Measurements from ENCODE around the gene C10orf67.
"Not testable (repeated sequence)": the region's sequence is repeated elsewhere in the genome, so short reads cannot be mapped to it uniquely, and the experiment has no call there.

- TF ChIP-seq, protein P1, sequence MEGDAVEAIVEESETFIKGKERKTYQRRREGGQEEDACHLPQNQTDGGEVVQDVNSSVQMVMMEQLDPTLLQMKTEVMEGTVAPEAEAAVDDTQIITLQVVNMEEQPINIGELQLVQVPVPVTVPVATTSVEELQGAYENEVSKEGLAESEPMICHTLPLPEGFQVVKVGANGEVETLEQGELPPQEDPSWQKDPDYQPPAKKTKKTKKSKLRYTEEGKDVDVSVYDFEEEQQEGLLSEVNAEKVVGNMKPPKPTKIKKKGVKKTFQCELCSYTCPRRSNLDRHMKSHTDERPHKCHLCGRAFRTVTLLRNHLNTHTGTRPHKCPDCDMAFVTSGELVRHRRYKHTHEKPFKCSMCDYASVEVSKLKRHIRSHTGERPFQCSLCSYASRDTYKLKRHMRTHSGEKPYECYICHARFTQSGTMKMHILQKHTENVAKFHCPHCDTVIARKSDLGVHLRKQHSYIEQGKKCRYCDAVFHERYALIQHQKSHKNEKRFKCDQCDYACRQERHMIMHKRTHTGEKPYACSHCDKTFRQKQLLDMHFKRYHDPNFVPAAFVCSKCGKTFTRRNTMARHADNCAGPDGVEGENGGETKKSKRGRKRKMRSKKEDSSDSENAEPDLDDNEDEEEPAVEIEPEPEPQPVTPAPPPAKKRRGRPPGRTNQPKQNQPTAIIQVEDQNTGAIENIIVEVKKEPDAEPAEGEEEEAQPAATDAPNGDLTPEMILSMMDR (conservative IDR thresholded peaks at IDR 0.05; ENCODE audit: low read length): not testable (repeated sequence)
- not testable (repeated sequence) for TF ChIP-seq EZH2phosphoT487 (IDR thresholded peaks at IDR 0.05; ENCODE audit: borderline replicate concordance, low read depth, low read length)
These were observed 42.9 kb upstream of the C10orf67 start for GRCh38 chr10:23387516-23387915.

Data from OCI-LY7 (cell line).